PC-3 (cell line): ENCODE data around the gene IFT20. TPM values are rescaled to one million over a fixed set of nuclear protein-coding genes. Genes with fewer than 3 reads are reported as not detected.

Experiments used
- ATAC-seq: fragments of 200-7000 bp; cut with Tn5 transposase; 2 replicates; pipeline ENCODE4 v1.9.1; 2020; ENCODE audit warnings: mild to moderate bottlenecking, moderate library complexity
- BruUV-seq: library from RNA; stranded (reverse); fragments of 400-500 nt; replicated peaks from 2 replicates; lab custom pipeline; 2021; lab: Mats Ljungman, UMichigan
- CTCF ChIA-PET: fragments of 300-600 bp; sonication (Branson Sonifier 250); formaldehyde crosslinking; loops from one replicate; lab custom pipeline; 2022; ENCODE audit warnings: antibody characterized with exemption; lab: Charles Lee
- POLR2A ChIA-PET: fragments of 300-600 bp; sonication (Branson Sonifier 250); formaldehyde crosslinking; loops from one replicate; lab custom pipeline; 2022; ENCODE audit warnings: antibody characterized with exemption; ENCODE audit not compliant: unreplicated experiment; lab: Charles Lee
- DNase-seq: peaks from one replicate; pipeline ENCODE4 v3.0.0-alpha.2; 2015
- H2AFZ ChIP-seq: fragments of 300-600 bp; sonication (generic); 2 replicates; pipeline ENCODE4 v1.6.0; 2016; ENCODE audit warnings: antibody characterized with exemption, low read length
- H3F3A ChIP-seq: fragments of 300-600 bp; sonication (generic); one replicate; pipeline ENCODE4 v1.6.0; 2017; ENCODE audit warnings: antibody characterized with exemption, low read length, control low read depth, mild to moderate bottlenecking; ENCODE audit not compliant: unreplicated experiment
- H3K27ac ChIP-seq: fragments of 300-600 bp; sonication (generic); 2 replicates; pipeline ENCODE4 v1.5.1; 2016; ENCODE audit warnings: mild to moderate bottlenecking, low read length
- H3K27me3 ChIP-seq: fragments of 300-600 bp; sonication (generic); 2 replicates; pipeline ENCODE4 v1.6.1; 2016; ENCODE audit warnings: low read length, mixed read lengths
- H3K36me3 ChIP-seq: fragments of 300-600 bp; sonication (generic); 2 replicates; pipeline ENCODE4 v1.6.1; 2016; ENCODE audit warnings: low read depth, mixed run types, low read length, mixed read lengths
- H3K4me1 ChIP-seq: fragments of 300-600 bp; sonication (generic); 2 replicates; pipeline ENCODE4 v1.5.1; 2016; ENCODE audit warnings: low read length; ENCODE audit not compliant: insufficient read depth
- H3K4me2 ChIP-seq: fragments of 300-600 bp; sonication (generic); 2 replicates; pipeline ENCODE4 v1.6.0; 2016; ENCODE audit warnings: low read length
- H3K4me3 ChIP-seq: fragments of 300-600 bp; sonication (generic); 2 replicates; pipeline ENCODE4 v1.5.1; 2016; ENCODE audit warnings: mild to moderate bottlenecking, low read length, mixed read lengths
- H3K79me2 ChIP-seq: fragments of 300-600 bp; sonication (generic); 2 replicates; pipeline ENCODE4 v1.6.1; 2017; ENCODE audit warnings: low read length, mixed read lengths
- H3K9ac ChIP-seq: fragments of 300-600 bp; sonication (generic); 2 replicates; pipeline ENCODE4 v1.6.0; 2016; ENCODE audit warnings: mild to moderate bottlenecking, low read length
- H3K9me2 ChIP-seq: fragments of 300-600 bp; sonication (generic); replicated peaks from 2 replicates; pipeline ENCODE4 v1.6.1; 2016; ENCODE audit warnings: mixed run types, low read length, mixed read lengths
- H3K9me3 ChIP-seq: fragments of 300-600 bp; sonication (generic); 2 replicates; pipeline ENCODE4 v1.6.1; 2016; ENCODE audit warnings: low read length, mixed read lengths
- H4K20me1 ChIP-seq: fragments of 300-600 bp; sonication (generic); 2 replicates; pipeline ENCODE4 v1.6.1; 2016; ENCODE audit warnings: low read length, mixed read lengths
- EZH2 ChIP-seq: fragments of 300-600 bp; sonication (generic); IDR thresholded peaks from one replicate; pipeline ENCODE4 v1.6.1; 2017; ENCODE audit warnings: antibody characterized with exemption, mild to moderate bottlenecking, low read length; ENCODE audit not compliant: unreplicated experiment
- EZH2phosphoT487 ChIP-seq: fragments of 300-600 bp; sonication (generic); IDR thresholded peaks from 2 replicates; pipeline ENCODE4 v1.6.1; 2018; ENCODE audit warnings: mild to moderate bottlenecking, antibody characterized with exemption, low read length, borderline replicate concordance
- intact Hi-C: fragments of 100-400 bp; cut with micrococcal nuclease; formaldehyde crosslinking; loops from 2 replicates; pipeline ENCODE4 v1.9.0; 2023
- total RNA-seq: library from RNA; depleted of rRNA; stranded (reverse); fragments of >200 nt; gene quantifications from 2 replicates; pipeline ENCODE4 v1.2.3, GENCODE V29; 2014
- TF ChIP-seq, protein P1 (sequence below): fragments of 300-600 bp; sonication (generic); conservative IDR thresholded peaks from 2 replicates; pipeline ENCODE4 v1.5.1; 2017; ENCODE audit warnings: antibody characterized with exemption, low read depth, mild to moderate bottlenecking, low read length

Gene IFT20
- total RNA-seq, 1 experiment from 2014 or later: 23.1 TPM

DNA sequence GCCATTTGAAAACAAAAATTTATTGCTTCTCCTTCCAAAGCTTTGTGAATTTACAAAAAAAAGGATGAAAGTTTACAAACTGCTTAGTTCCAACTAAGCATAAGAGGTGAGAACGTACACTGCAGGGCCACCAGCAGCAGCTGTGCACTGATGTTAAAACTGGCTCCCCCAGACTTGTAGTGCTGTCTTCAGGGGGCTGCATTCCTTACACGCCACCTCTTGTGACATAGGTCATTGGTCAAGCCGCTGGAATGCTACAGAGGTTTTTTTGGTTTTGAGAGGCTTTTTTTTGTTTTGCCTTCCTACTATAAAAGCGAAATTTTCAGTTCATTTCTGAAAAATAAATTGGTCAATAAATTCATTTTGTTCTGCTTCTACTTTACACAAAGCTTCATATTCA lies 6.9 kb downstream of the IFT20 start:
- Histone ChIP-seq H3F3A (peaks cover 4% of the 10 kb centered on the region), H4K20me1 (no peaks in the 10 kb centered on the region), H3K9ac (no peak overlapping the region), H3K9me3 (no peaks in the 10 kb centered on the region), H3K79me2 (peaks cover 28% of the 10 kb centered on the region), H3K4me2 (no peak overlapping the region), H3K4me1 (peaks cover 42% of the 10 kb centered on the region), H3K9me2 (no peaks in the 10 kb centered on the region), H3K36me3 (peaks cover 13% of the 10 kb centered on the region), H3K27me3 (no peaks in the 10 kb centered on the region), H3K27ac (no peak overlapping the region), H3K4me3 (no peak overlapping the region), H2AFZ (no peak overlapping the region)
- TF ChIP-seq, protein P1, sequence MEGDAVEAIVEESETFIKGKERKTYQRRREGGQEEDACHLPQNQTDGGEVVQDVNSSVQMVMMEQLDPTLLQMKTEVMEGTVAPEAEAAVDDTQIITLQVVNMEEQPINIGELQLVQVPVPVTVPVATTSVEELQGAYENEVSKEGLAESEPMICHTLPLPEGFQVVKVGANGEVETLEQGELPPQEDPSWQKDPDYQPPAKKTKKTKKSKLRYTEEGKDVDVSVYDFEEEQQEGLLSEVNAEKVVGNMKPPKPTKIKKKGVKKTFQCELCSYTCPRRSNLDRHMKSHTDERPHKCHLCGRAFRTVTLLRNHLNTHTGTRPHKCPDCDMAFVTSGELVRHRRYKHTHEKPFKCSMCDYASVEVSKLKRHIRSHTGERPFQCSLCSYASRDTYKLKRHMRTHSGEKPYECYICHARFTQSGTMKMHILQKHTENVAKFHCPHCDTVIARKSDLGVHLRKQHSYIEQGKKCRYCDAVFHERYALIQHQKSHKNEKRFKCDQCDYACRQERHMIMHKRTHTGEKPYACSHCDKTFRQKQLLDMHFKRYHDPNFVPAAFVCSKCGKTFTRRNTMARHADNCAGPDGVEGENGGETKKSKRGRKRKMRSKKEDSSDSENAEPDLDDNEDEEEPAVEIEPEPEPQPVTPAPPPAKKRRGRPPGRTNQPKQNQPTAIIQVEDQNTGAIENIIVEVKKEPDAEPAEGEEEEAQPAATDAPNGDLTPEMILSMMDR: no peak
- TF ChIP-seq EZH2 (no peak), EZH2phosphoT487 (no peak)
- BruUV-seq: no TSS peak
- intact Hi-C loops: loop anchor here (5.0 kb wide), 1 partner anchor 96 kb away; no protein-coding TSS in a partner anchor
- ChIA-PET POLR2A (no interaction called here), CTCF (interaction anchor here (0.6 kb wide), 1 partner anchor 112 kb away, joined by 4 read pairs; no protein-coding TSS in a partner anchor)
- ATAC-seq: no peak
- no peak for DNase-seq

DNA sequence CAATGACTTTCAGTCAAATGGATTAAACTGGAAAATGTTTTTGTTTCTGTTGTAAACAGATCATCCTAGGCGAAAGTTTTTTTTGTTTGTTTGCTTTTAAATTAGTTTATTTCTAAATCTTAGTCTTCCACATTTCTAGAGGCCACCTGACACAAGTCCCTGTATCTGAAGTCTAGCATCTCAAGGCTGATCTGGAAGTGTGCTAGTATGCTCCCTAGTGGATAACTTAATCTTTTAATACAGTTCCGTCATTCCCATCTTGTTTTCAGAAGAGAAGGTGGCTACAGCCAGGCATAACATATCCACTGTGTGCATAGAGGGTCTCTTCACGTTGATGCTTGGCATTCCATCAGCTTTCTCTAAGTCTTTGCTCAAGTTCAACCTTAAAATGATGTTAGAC lies 7.6 kb downstream of the IFT20 start:
- Histone ChIP-seq H3K27me3 (no peaks in the 10 kb centered on the region), H3K4me3 (no peak overlapping the region; the same call in 1 of the 2 replicates), H2AFZ (no peak overlapping the region), H3K79me2 (peaks cover 31% of the 10 kb centered on the region), H3K4me1 (peaks cover 47% of the 10 kb centered on the region), H3K27ac (peak overlapping the region; percentile 94), H4K20me1 (no peaks in the 10 kb centered on the region), H3K9me3 (no peaks in the 10 kb centered on the region), H3K9ac (no peak overlapping the region), H3K4me2 (peak overlapping the region; percentile 75), H3F3A (peaks cover 4% of the 10 kb centered on the region), H3K36me3 (peaks cover 13% of the 10 kb centered on the region), H3K9me2 (no peaks in the 10 kb centered on the region)
- peak; percentile 74 for ATAC-seq
- DNase-seq: peak; percentile 36
- intact Hi-C loops: loop anchor here (5.0 kb wide), 1 partner anchor 95 kb away; no protein-coding TSS in a partner anchor
- CTCF ChIA-PET: no interaction called here
- TF ChIP-seq EZH2: no peak
- no peak for TF ChIP-seq EZH2phosphoT487
- TF ChIP-seq, protein P1: peak; percentile 41; the same call in 1 of the 2 replicates
- POLR2A ChIA-PET: no interaction called here
- no TSS peak for BruUV-seq

DNA sequence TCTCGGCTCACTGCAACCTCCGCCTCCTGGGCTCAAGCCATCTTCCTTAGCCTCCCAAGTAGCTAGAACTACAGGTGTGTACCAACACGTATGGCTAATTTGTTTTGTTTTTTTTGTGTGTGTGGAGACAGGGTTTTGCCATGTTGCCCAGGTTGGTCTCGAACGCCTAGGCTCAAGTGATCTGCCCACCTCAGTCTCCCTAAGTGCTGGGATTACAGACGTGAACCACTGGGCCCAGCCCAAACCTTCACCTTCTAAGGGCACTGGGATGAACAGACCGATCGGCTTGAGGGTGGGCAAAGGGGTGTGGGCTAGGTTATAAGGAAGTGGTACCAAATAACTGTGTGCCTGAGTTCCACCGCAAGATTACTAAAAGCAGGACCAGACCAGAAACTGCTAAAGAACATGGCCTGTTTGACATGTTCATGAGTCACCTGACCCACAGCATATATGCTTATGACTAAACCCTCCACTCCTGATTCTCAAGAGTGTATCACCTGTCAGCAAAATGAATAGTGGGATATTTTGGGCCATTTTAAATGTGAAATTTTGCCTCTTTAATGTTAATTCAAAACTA lies 8.2 kb downstream of the IFT20 start:
- ChIA-PET POLR2A (no interaction called here), CTCF (no interaction called here)
- Histone ChIP-seq H3K36me3 (peaks cover 13% of the 10 kb centered on the region), H3K27me3 (no peaks in the 10 kb centered on the region), H3K27ac (peak overlapping the region; percentile 94), H3F3A (peaks cover 4% of the 10 kb centered on the region), H4K20me1 (no peaks in the 10 kb centered on the region), H3K4me2 (peak overlapping the region; percentile 75), H3K4me3 (peak overlapping the region; percentile 24), H3K79me2 (peaks cover 36% of the 10 kb centered on the region), H3K9ac (peak overlapping the region; percentile 60), H3K9me3 (no peaks in the 10 kb centered on the region), H3K4me1 (peaks cover 53% of the 10 kb centered on the region), H2AFZ (no peak overlapping the region), H3K9me2 (no peaks in the 10 kb centered on the region)
- no TSS peak for BruUV-seq
- intact Hi-C loops: loop anchor here (5.0 kb wide), 1 partner anchor 95 kb away; no protein-coding TSS in a partner anchor
- DNase-seq (peak; percentile 66), ATAC-seq (peak; percentile 85)
- TF ChIP-seq EZH2 (no peak), EZH2phosphoT487 (no peak)
- TF ChIP-seq, protein P1: no peak
